HS-27A (cell line): ENCODE data around the gene TTBK1.

Experiments
- DNase-seq: peaks from one replicate; pipeline ENCODE4 v3.0.0-alpha.2; 2012; ENCODE audit warnings: low read depth, missing footprints

Gene TTBK1

GRCh38 chr6:43242908-43243663, at the start of gene TTBK1:
TTBK1 (plus strand) TSS chr6:43243481; CDS start chr6:43246661, 3,180 bp downstream.
- no peak for DNase-seq

- no peak for DNase-seq
Observed at GRCh38 chr6:43193929-43194328, 49.4 kb upstream of the TTBK1 start.

GRCh38 chr6:43196337-43196736, 46.9 kb upstream of the TTBK1 start:
- no peak for DNase-seq

- DNase-seq, result no peak
Observed at GRCh38 chr6:43199912-43200311, 43.4 kb upstream of the TTBK1 start.

- DNase-seq, result no peak
Observed at GRCh38 chr6:43200541-43200940, 42.7 kb upstream of the TTBK1 start.

GRCh38 chr6:43202451-43202850, 40.8 kb upstream of the TTBK1 start:
- no peak for DNase-seq

GRCh38 chr6:43203029-43203717, 40.1 kb upstream of the TTBK1 start:
- no peak for DNase-seq

GRCh38 chr6:43203718-43204095, 39.6 kb upstream of the TTBK1 start:
- DNase-seq, result no peak

GRCh38 chr6:43204271-43205105, 38.8 kb upstream of the TTBK1 start:
- no peak for DNase-seq

GRCh38 chr6:43205849-43206248, 37.4 kb upstream of the TTBK1 start:
- no peak for DNase-seq

- DNase-seq, result no peak
Observed at GRCh38 chr6:43207286-43207685, 36.0 kb upstream of the TTBK1 start.

GRCh38 chr6:43211955-43212354, 31.3 kb upstream of the TTBK1 start:
- DNase-seq, result no peak

- no peak for DNase-seq
Observed at GRCh38 chr6:43213431-43213830, 29.9 kb upstream of the TTBK1 start.

GRCh38 chr6:43215066-43215465, 28.2 kb upstream of the TTBK1 start:
- no peak for DNase-seq

- DNase-seq, result no peak
Observed at GRCh38 chr6:43216200-43216599, 27.1 kb upstream of the TTBK1 start.

GRCh38 chr6:43217351-43217750, 25.9 kb upstream of the TTBK1 start:
- no peak for DNase-seq

- DNase-seq, result no peak
Observed at GRCh38 chr6:43219119-43219518, 24.2 kb upstream of the TTBK1 start.

- DNase-seq, result no peak
Observed at GRCh38 chr6:43219814-43220213, 23.5 kb upstream of the TTBK1 start.

GRCh38 chr6:43220439-43220951, 22.8 kb upstream of the TTBK1 start:
- DNase-seq, result no peak

- no peak for DNase-seq
Observed at GRCh38 chr6:43221046-43221972, 22.0 kb upstream of the TTBK1 start.

- no peak for DNase-seq
Observed at GRCh38 chr6:43222418-43223059, 20.7 kb upstream of the TTBK1 start.
